ENCODE results near the gene APEH. TPM values are rescaled to one million over a fixed set of nuclear protein-coding genes. Genes with fewer than 3 reads are reported as not detected.

APEH gene
- total and polyA plus RNA-seq, 3 donors from 2014 or later, result 72.3 to 94.5 (median 76.7) TPM

- intact Hi-C loops (cut with DNase I; ENCODE audit: low total_unique reads), result no loop called here
Measured at GRCh38 chr3:49667701-49668413, 6.3 kb upstream of the APEH start.

GRCh38 chr3:49668414-49668797 lies 5.7 kb upstream of the APEH start:
- no peak overlapping the region for H3K4me3 ChIP-seq
- no peak overlapping the region for H3K27ac ChIP-seq
- H3K9me3 ChIP-seq, result no peaks in the 10 kb centered on the region
- TF ChIP-seq POLR2A (IDR thresholded peaks at IDR 0.05) (no peak), CTCF (IDR thresholded peaks at IDR 0.05) (no peak)
- peaks cover 3% of the 10 kb centered on the region for H3K4me1 ChIP-seq
- intact Hi-C loops (cut with DNase I; ENCODE audit: low total_unique reads), result no loop called here
- WGBS, 2 donors, result 56 to 72% methylated on average over 5 of the region's 5 CpGs
- no peak for DNase-seq
- H3K36me3 ChIP-seq (ENCODE audit: low read depth, missing control alignments), result no peaks in the 10 kb centered on the region
- no peaks in the 10 kb centered on the region for H3K27me3 ChIP-seq

More at GRCh38 chr3:49667701-49668413, 6.3 kb upstream of the APEH start:
- DNase-seq, result no peak
- H3K27ac ChIP-seq, result no peak overlapping the region
- no peak for TF ChIP-seq CTCF (IDR thresholded peaks at IDR 0.05)
- no peak for TF ChIP-seq POLR2A (IDR thresholded peaks at IDR 0.05)
- 85 to 88% methylated on average over 17 to 25 of the region's 25 CpGs for WGBS, 2 donors
- no peaks in the 10 kb centered on the region for H3K36me3 ChIP-seq (ENCODE audit: low read depth, missing control alignments)
- H3K9me3 ChIP-seq, result no peaks in the 10 kb centered on the region
- H3K4me1 ChIP-seq, result no peaks in the 10 kb centered on the region
- H3K4me3 ChIP-seq, result no peak overlapping the region
- no peaks in the 10 kb centered on the region for H3K27me3 ChIP-seq

GRCh38 chr3:49668861-49669260 lies 5.3 kb upstream of the APEH start:
- TF ChIP-seq CTCF (IDR thresholded peaks at IDR 0.05), result no peak
- no peak for TF ChIP-seq POLR2A (IDR thresholded peaks at IDR 0.05)
- H3K27me3 ChIP-seq, result no peaks in the 10 kb centered on the region
- H3K4me3 ChIP-seq, result no peak overlapping the region
- no peaks in the 10 kb centered on the region for H3K36me3 ChIP-seq (ENCODE audit: low read depth, missing control alignments)
- WGBS, 2 donors, result 76 to 91% methylated on average over 5 of the region's 5 CpGs
- no peak for DNase-seq
- H3K4me1 ChIP-seq, result peaks cover 4% of the 10 kb centered on the region
- no peak overlapping the region for H3K27ac ChIP-seq
- intact Hi-C loops (cut with DNase I; ENCODE audit: low total_unique reads), result no loop called here
- no peaks in the 10 kb centered on the region for H3K9me3 ChIP-seq

GRCh38 chr3:49669352-49669751 lies 4.8 kb upstream of the APEH start:
- intact Hi-C loops (cut with DNase I; ENCODE audit: low total_unique reads), result no loop called here
- no peak overlapping the region for H3K4me3 ChIP-seq
- H3K27me3 ChIP-seq, result no peaks in the 10 kb centered on the region
- no peaks in the 10 kb centered on the region for H3K36me3 ChIP-seq (ENCODE audit: low read depth, missing control alignments)
- WGBS, 2 donors, result 85 to 100% methylated on average over 3 of the region's 3 CpGs
- DNase-seq, result no peak
- TF ChIP-seq CTCF (IDR thresholded peaks at IDR 0.05), result no peak
- no peak for TF ChIP-seq POLR2A (IDR thresholded peaks at IDR 0.05)
- H3K4me1 ChIP-seq, result peaks cover 4% of the 10 kb centered on the region
- H3K9me3 ChIP-seq, result no peaks in the 10 kb centered on the region
- no peak overlapping the region for H3K27ac ChIP-seq

GRCh38 chr3:49670940-49671290 lies 3.2 kb upstream of the APEH start:
- intact Hi-C loops (cut with DNase I; ENCODE audit: low total_unique reads), result loop anchor here (10.0 kb wide), 1 partner anchor 126 kb away; no protein-coding TSS in a partner anchor
- TF ChIP-seq POLR2A (IDR thresholded peaks at IDR 0.05), result no peak
- no peak for TF ChIP-seq CTCF (IDR thresholded peaks at IDR 0.05)
- Histone ChIP-seq H3K27ac (no peak overlapping the region), H3K4me1 (peaks cover 12% of the 10 kb centered on the region), H3K4me3 (no peak overlapping the region), H3K36me3 (ENCODE audit: low read depth, missing control alignments) (no peaks in the 10 kb centered on the region), H3K27me3 (no peaks in the 10 kb centered on the region), H3K9me3 (no peaks in the 10 kb centered on the region)
- WGBS, 2 donors, result 56 to 72% methylated on average over 6 of the region's 6 CpGs
- no peak for DNase-seq

Data from testis (tissue), 3 donors.